GM21825 (cell line): ENCODE measurements around the gene TRAM2.
A peak's percentile ranks its signal among the peaks of the same experiment; 100 is the strongest.

ENCODE experiments used
- ATAC-seq: cut with Tn5 transposase; IDR thresholded peaks from one replicate; pipeline ENCODE4 v1.9.1; 2021; ENCODE audit warnings: mild to moderate bottlenecking, moderate library complexity; ENCODE audit not compliant: unreplicated experiment

TRAM2 gene

DNA sequence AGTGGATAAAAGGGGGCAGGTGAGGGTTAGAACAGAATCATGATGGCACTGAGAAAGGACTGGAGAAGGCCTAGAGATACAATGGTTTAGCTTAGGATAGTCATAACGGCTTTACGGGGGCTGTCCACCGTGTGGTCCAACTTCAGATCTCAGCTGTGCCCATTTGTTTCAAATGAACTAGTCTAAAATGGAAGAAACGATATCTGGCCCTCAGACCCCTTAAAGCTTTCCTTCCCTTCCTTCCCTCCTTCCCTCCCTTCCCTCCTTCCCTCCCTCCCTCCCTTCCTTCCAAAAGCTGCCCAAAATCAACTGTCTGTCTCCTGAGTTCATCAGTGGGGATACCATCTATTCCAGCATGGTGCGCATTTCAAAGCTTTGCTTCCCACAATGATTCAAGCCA, 27.9 kb downstream of the TRAM2 start:
- ATAC-seq: no peak

DNA sequence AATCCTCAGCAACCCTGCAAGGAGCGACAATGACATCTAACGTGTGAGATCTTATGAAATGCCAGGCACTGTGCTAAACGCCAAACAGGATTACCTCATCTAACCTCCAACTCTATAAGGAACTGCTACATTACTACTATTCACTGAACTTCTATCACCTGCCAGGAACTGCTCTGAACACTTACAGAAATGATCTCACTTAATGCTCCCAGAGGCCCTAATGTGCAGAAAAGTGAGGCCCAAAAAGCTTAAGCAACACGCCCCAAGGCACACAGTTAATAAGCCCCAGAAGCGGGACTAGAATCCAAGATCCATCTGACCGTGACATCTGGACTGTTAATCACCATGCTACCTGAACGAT, 28.5 kb downstream of the TRAM2 start:
- ATAC-seq: no peak

DNA sequence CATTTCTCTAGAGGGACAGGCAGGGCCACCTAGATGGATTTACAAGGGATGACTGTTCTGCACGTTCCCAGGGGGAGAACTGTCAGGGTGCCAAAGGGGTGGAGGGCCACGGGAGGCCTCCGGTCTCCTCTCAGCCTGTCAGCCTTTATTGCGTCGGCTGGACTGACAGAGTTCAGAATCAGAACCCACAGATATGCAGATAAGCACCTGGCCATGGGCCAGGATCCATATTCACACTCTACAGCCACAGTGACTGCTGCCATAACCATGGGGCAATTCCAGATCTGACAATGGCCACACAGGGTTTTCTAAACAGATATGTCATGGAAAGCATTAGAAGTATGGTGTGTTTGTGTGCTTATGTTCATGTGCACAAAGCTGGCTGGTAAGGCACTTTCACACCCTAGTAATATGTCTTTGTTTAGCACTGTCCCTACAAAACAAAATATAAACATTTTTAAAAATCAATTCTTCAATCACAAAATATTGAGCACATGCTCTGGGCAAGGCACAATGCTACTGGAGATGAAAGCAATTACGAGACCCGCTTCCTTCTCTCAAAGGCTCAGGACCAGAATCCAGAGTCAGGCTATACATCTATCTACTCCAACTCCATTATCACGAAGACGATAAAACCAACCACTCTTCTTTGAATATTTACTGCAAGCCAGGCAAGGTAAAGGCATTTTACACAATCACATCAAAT, 29.1 kb downstream of the TRAM2 start:
- no peak for ATAC-seq

DNA sequence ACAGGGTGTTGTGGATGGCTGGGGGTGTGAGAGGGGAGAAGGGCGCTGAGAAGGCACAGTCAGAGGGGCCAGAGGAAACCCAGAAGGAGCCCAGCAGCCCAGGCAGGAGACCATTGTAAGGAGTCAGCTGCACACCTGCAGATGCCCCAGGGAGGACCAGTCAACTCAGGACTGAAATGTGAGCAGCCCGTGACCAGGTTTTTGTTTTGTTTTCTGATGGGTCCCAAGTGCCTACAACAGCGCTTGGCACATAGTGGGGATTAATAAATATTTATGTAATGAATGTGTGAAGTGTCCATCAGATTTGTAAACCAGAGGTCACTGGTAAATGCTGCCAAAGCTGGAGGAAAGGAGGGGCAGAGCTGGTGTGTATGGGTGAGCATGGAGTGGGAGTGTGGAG, 30.2 kb downstream of the TRAM2 start:
- ATAC-seq: peak; percentile 84

DNA sequence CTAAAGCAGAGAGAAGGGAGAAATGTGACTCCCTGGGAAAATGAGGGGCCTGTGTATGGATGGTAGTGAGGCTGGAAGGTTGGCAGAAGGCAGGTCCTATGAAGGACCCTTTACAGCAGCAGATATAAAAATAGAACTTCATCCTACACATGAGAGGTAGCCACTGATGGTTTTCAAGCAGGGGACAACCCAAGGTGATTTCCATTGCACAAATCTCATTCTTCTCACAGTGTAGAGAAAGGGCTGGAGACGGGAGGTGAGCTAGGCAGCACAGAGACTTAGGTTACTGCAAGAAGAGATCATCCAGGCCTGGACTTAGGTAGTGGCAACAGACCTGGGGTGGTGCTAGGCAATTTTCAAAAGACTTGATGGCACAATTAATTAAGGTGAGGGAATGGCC, 30.7 kb downstream of the TRAM2 start:
- ATAC-seq: peak; percentile 46

DNA sequence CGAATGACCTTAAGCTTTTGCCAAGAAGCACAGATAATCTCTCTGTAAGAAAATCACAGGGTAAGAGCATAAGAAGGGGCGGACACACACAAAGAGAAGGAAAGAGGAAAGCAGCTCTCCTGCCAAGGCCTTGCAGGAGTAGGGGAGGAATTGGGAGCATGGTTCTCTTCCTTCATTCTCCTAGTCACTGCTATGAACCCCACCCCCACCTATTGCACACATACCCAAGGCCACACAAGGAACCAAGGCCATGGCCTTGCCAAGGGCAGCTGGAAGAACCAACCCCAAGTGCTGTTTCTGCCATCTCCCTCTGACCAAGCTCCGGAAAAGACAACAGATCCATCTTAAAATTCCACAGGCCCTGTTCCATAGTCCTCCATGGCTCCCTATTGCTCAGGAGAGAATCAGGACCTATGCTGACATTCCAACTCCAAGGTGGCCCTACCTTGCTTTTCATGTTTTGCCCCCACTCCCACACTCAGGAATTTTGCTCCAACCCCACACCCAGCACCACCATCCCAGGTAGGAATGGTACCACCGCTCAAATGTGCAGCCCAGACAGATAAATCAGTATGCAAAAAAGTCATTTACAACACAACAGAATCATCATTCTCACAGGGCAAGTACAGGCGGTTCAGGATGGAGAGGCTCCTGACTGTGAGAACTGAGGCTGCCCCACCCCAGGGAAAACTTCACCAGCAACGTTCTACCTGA, 31.3 kb downstream of the TRAM2 start:
- ATAC-seq: no peak

DNA sequence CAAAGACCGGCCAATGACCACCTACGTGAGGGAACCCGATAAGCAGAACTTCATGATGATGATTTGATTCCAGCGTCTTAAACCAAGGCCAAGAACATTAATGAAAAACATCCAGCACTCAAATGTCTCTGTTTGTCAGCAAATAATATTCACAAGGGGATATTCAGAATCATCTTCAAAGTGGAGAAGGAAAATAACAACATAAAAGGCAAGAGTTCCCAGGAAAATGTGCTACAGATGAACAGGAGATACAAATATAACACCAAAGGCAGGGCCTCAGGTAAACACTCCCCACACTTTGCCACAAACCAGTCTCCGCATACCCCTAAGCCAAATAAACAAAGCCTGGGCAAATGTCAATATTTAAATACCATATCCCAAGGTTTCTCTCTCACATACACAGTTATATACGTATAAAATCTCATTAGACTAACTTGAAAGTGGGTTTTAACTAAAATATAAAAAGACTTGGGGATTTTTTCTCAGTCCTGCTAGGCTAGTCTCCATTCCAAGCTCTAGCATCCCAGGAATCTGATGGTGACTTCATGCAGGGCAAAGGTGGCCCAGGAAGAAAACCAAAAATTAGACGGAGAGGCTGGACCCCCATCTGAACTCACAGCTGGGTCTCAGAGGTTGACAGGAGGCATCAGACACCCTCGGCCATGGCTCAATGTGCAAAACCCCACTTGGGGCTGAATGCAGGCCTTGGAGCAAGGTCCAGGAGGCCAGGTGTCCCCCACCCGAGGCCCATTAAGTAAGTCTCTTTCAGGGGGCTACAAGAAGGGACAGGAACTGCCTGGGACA, 32.1 kb downstream of the TRAM2 start:
- ATAC-seq: no peak

DNA sequence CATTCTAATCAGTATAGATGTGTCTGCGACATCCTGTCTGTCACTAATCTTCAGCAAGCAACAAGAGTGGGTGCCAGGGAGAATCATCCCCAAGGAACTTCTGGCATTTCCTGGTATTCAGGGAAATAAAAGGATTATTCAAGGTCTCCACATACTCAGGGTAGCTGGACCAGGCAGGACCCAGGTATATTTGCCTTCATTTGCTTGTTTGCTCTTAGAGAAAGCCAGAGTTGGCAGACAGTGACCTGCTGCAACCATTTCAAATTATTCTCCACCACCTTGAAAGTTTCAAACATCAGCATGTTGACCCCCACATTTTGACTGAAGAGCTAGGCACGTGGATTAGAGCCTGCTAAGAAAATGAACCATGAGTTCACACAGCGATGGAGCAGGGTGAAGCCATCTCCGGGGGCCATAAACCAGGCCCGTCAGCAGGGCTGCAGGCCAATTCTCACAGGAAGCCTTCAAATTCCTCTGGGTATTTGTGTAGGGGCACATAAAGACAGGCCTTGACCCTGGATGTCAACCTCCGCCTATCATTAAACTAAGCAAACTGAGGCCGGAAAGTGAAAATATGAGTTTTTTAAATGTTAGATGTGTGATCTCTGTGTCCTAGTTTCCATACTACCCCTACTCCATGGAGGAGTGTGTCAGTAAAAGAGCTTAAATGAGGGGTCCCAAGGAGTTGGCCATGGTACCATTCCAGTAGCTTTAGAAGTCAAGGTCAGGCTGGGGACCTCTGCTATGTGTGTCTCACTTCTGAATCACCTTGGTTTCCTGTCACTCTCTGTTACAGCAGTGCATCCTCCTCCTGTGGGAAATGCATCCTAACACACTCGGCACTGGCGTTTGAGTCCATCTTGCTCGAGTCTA, 32.9 kb downstream of the TRAM2 start:
- ATAC-seq: no peak

DNA sequence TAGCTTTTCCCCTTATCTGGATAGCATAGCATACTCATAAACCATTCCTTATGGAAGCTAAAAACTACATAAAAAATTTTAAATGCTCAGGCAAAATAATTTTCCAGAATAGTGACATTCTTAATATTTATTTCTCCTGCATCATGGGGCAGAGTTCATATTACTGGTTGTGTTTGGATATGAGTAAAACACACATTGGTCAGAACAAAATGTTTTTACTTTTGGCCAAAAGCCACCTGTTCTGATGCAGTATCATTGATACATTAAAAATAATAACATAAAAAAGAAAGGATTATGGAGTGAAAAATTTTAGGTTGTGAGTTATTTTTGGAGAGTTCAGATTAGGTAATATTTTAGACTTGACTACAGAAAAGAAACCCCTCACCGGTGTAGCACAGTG, 33.6 kb downstream of the TRAM2 start:
- no peak for ATAC-seq

DNA sequence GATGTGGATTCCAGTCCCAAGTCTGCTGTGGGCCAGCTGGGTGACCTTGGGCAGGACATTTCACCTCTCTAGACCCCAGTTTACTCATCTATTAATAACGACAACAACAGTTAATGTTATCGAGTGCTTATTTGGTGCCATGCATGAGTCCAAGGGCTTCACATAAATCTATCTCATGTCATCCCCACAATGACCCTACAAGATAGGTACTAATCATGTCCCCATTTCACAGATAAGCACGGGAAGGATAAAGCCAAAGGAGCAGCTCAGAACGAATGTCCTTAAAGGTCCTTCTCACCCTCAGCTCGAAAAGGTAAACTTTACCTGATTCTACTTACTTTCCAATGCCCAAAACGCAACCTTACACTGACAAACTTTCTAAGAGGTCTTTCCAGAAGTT, 35.7 kb downstream of the TRAM2 start:
- no peak for ATAC-seq

DNA sequence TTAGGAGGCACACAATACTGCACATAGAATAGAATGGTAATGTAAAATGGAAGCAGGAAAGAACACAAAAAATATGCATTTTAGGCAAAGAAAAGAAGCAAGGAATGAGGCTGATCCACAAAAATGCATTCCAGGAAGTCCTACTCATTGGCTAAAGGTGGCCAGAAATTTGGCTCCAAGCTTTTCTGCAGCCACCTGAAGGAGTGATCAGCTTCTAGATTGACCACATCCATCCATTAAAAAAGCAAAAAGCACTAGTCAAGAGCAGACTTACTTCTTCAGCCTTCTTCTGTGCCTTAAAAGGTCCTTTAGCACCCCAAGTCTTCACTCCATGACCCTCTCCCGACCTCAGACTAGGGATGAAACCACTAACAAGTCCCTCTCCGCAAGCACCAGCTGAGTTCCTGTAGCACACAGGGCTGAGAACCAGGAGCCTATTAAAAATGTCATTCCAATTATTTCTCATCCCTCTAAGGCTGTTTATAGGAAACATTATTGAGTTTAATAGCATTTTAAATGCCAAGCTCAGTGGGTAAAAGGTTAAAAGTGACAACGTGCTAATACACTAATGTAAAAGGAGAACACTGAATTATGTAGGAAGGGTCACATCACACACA, 36.5 kb downstream of the TRAM2 start:
- no peak for ATAC-seq

DNA sequence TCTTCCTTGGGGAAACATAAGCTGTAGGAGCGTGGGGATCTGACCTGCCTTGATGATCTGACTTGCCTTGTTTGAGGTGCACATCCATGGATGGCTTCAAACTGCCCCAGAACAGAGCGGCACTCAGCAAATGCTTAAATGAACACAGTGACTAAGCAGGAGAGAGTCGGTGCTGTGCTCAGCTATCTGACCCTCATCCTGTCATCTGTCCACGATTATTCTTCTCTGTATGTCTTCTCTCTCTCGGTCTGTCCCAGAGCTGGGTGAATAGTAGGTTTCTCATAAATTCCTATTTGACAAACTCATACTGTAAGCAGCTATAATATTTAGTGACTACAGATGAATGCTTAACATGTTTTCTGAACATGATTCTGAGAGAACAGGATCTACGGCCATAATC, 37.3 kb downstream of the TRAM2 start:
- ATAC-seq: no peak

DNA sequence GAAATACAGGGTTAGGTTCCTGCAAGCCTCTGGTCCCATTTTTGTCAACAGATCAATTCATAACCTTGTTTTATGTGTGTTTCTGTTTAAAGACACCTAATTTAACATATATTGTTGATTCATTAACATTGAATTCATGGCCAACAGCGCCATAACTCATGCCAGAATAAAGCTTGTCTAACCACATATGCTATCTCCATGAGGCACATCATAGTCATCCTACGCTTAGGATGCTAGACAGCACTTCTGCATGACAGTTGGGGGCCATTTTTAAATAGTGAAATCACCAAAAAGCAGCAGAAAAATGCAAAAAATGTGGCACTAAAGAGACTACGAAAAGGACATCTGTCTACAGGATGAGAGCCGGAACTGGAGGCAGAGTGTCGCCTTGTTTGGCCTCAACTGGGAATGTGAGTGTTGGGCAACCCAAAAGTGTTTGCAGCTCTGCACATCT, 37.9 kb downstream of the TRAM2 start:
- no peak for ATAC-seq

DNA sequence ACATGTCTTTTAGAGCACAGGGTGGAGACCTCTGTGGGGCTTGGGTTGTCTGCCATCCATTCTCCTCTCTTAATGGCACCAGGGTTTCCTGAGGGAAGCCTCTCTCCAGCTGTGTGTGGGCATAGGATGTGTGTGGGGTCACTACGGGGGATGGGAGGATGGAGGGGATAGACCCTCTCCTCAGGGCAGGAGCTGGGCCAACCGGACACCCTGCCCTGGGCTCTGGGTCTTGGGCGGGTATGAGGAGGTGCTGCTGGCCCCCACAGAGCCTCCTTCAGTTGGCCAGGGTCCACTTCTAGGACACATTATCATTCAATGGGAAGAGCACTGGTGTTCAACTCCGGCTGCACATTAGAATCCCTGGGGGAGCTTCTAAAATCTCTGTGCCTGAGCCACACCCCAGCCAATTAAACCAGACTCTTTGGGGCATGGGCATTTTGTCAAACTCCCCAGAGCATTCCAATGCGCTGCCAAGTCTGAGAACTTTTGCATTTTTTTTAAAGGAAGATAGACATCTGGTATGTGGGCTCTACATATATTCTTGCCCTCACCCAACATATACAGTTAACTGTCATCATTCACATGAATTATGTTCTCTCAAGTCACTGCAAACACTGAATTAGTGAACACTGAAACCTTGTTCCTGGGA, 38.5 kb downstream of the TRAM2 start:
- ATAC-seq: no peak

DNA sequence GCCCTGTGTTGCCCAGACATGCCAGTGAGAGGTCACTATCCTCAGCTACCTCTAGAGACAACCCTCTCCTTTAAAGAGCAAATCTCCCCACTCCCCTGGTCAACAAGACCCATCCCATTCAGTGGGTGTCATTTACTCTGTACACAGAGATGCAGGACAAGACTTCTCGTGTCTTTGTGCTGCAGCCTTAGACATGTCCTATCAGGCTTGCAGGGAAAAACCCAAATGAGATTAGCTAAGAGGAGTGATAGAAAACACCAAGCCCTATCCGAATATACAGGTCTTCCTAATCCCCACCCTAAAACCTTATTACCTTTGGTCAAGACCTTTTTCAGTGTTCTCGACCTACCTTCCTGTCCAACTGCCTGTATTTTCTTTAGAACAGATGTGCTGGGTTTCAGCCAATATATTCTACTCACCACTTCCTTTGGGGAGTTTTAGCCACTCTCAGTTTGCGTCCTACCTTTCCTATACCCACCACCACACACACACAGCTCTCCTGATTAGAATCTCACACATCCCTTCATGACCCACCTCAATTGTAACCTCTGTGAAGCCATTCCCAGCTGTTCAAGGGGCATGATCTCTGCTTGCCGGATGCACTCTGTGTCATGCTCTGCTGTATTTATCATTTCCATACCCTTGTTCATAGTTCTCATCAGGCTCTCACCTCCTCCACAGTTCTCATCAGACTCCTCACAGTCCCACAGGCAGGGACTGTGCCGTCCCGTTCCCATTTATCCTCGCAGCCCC, 39.7 kb downstream of the TRAM2 start:
- peak; percentile 66 for ATAC-seq

DNA sequence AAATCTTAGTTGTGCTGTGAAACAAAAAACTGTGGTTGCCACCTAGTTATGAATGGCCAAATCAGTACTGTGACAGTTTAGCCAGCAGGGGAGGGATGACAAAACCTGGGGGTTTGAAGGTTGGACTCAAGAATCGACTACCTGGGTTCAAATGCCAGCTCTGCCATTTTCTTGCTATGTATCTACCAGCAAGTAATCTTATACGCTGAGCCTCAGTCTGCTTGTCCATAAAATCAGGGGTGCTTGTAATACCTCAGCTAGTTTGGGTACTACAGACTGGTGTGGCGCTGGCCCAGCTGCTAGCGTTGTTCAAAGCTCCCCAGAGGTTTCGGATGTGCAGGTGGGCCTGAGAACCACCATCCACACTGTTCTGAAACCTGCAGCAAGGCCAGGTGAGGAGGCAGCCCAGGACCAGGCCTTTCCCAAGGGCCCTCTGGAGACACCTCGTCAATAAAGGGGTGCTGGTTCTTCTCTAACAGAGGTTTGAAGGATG, 40.4 kb downstream of the TRAM2 start:
- peak; percentile 25 for ATAC-seq

DNA sequence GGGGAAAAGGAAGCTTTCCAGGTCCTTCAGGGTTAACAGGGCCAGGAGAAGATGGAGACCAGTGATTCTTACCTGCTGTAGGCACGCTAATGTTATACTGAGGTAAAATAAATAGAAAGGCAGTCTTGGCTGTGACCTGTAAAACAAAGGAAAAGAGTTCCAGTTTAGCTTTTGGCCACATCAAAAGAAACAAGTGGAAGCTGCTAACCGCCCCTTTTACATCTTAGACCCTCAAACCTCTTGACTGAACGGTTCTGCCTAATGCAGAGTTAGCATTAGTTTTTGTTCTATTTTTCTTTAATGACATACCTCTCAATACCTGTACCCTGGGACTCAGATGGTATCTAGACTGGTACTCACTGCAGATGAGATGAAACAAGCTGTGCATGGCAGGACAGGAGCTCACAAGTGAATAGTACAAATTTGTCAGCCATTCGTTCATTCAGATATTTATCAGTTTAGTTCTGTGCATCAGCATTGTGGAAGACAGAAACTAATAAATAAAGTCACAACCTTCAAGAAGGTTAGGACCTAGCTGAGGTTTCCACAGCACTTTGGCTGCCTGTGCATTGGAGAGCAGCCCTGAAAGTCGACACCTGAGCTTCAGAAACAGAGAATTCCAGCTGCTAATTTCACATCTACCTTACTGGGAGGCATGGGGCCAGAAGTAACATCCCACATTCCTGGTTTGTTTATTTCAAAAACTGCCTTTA, 41.0 kb downstream of the TRAM2 start:
- peak; percentile 3 for ATAC-seq

DNA sequence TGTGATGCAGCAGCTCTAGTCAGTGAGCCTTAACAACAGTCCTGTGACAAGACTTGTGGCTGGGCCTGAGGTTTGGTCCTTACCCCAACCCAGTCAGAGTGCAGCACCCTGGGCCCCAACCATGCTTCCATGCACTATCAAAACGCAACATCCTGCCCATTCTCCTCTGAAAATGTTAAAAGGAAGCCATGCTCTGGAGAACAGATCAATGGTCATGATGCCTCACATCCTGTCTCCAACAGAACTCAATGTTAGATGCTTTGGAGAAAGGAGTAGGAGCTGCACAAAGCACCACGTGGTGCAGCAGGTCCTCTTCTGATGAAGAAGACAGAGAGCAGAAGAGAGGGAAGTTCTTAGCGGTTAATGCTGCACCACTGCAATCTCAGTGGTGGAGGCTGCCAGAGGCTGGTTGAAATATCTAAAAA, 41.9 kb downstream of the TRAM2 start:
- peak; percentile 32 for ATAC-seq
